Activated effector memory CD4-positive, alpha-beta T cell treated with anti-CD3 and anti-CD28 coated beads, Interleukin-2, amount 50 U/mL, for 16 hours (primary cell): Measurements from ENCODE around the gene TBC1D5.
"Not testable (repeated sequence)": the region's sequence is repeated elsewhere in the genome, so short reads cannot be mapped to it uniquely, and the experiment has no call there.

Source experiments
- DNase-seq: peaks from one replicate; pipeline ENCODE4 v3.0.0-alpha.2; 2020

The TBC1D5 gene

DNA sequence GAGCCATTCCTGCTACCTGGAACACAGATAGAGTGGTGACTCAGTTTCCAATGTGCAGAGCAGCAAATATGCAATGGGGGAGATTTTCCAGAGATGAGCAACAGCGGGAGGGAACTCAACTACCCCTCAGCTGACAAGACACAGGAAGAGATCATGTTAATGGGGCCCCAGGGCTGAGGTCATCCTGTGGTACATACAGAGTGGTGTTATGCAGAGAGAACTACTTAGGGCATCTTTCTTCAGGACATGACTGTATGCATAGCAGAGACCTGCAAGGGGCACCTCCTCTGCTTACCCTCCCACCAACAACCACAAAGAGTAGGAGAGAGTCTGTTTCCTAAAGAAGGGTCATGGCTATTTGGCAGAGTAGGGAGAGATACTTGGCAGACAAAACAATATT, 6.8 kb upstream of the TBC1D5 start:
- no peak for DNase-seq

DNA sequence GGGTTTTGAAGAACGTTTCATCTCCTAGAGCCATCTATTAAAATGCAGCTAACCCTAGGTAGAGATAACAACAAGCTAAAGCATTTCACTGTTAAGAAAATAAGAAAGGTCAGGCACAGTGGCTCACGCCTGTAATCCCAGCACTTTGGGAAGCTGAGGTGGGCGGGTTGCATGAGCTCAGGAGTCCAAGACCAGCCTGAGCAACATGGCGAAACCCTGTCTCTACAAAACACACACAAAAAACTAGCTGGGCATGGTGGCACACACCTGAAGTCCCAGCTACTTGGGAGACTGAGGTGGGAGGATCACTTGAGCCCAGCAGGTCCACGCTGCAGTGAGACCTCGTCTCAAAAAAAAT, 5.4 kb upstream of the TBC1D5 start:
- no peak for DNase-seq

DNA sequence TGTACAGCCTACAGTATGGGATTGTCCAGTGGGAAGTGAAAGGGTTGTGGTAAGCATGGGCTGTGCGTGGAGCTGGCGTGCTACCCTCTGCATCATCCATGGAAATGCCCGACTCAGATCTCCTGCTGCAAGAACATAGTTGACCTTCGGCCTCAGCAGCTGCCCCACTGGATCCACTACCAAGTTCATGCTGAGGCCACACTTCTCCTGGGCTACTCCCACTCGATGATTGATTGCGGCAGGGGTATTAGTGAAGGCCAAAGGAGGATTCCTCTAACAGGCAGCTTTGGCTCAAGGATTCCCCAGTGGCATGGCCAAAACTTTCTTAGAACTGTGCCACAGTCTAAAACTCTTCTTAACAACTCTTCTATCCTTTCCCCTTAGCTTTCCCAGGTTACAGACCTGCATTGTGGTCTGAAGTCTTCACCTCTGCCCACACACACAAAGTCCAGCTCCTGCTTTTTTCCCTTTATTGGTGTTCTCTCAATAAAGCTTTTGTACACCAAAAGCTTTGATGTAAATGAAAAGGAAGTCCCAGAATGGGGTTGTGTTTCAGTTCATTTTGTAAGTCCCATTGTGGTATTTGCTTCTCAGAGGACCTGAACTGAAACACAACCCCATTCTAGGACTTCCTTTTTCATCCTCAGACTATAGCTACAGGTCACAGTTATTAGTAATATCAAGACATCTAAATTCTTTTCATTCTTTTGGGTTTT, 4.9 kb upstream of the TBC1D5 start:
- no peak for DNase-seq

DNA sequence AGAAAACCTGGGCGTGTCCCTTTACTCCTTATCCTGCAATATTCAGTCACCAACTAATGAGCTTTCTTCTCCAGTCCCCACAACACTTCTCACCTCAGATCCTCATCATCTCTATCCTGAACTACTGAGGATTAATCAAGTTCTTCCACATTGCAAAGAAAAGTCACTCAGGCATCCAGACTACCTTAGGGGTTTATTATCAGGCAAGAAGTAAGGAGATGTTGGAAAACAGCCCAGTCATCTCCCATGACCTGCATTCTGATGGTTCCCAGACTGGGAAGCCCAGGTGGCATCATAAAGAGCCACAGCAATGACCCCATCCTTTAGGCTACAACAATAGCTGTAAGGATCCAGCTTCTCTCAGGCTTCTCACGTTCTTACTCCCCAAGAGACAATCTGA, 3.5 kb upstream of the TBC1D5 start:
- no peak for DNase-seq

DNA sequence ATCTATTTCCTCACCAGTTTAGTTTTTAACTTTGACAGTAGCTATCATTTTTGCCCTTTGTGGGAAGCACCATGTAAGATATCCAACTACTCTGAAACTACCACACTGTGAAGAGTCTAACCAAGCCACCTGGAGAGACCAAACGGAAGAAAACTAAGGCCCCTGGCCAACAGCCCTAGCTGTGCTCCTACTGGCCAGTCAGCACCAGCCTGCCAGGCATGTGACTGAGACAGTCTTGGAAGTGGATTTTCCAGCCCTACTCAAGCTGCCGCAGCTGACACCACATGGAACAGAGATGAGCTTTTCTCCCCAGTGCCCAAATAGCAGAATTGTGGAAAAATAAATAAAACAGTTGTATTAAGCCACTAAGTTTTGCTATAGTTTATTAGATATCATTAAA, 2.9 kb upstream of the TBC1D5 start:
- DNase-seq: no peak

DNA sequence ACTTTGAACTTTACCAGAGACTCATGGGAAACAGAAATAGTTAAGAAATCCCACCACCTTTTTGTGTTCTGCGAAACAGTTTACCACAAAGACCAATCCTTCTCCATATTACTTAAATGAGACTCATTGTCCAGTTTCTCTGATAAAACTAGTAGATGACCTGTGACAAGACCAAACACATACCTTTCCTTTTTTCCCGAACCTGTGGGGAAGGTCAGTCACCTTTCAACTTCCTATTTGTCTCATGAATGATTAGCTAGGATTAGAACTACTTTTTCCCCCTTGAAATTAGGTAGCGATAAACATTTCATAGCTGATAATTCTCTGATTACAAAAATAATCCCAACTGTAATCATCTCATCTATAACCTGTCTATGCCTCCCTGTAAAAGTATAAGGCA, 2.3 kb upstream of the TBC1D5 start:
- DNase-seq: no peak

DNA sequence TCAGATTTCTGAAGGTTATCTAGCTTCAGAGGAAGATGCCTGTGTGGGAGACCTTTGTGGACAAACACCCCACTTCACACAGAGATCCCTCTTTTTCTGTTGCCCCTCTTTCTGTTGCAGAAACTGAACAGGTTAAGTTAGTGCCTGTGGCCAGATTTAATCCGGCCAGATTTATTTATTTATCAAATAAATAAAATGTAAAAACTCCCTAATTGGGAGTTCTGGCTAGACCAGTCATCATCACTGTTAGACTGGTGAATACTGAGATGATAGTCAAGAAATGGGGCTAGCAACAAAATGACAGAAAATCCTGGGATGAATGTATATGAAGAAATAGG, 1.2 kb upstream of the TBC1D5 start:
- no peak for DNase-seq

DNA sequence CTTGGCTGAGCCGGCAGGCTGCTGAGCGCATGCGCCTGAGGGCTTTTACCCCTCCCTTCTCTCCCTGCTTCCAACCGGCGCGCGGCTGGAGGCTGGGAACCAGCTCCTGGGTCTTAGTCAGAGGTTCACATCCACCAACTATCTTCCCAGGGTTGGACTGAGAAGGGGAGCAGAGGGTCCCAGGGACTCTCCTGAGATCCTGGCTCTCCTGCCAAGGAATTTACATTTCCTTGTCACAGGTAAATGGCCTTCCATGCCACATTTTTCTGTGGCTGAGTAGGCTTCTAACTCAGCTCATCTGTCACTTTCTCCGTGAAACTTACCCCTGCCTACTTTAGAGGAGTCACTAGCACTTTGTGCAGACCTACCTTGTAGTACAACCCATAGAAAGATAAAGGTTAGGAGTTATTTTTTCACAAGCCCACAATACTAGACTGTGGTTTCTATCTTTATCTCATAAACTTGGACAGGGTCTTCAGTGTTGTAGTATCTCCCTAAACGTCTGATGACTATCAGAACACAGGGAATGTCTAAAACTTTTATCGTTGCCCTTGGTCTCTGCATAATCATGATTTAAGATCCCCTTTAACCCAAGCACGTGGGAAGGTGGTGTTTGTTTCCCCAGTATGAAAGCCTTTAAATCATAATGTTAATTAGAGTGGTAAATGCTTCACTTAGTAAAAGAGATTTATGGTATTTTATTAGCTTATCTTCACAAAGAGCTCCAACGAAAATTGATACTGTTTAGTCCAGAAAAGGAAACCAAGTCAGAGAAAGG, 638 bp upstream of the TBC1D5 start:
- no peak for DNase-seq

DNA sequence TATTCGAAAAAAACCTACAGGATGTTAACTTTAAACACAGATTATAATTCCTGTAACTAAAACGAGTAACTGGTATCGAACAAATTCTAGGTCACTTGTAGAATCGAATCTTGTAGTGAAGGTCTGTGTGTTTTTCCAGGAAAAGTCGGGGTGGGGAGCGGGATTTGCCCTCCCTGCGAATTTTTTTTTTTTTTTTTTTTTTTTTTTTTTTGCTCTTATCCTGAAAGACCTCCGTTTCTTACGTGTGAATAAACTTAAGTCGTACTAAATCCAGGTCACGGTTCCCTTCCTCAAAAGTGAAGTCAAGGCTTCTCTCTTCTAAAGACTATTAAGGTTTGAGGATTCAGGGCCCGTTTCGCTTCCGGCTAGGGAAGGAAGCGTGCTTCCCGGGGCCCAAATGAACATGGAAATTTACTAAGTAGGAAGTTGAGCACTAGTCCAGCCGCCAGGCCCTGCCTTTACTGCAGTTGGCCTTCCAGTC, 770 bp downstream of the TBC1D5 start:
- no peak for DNase-seq

DNA sequence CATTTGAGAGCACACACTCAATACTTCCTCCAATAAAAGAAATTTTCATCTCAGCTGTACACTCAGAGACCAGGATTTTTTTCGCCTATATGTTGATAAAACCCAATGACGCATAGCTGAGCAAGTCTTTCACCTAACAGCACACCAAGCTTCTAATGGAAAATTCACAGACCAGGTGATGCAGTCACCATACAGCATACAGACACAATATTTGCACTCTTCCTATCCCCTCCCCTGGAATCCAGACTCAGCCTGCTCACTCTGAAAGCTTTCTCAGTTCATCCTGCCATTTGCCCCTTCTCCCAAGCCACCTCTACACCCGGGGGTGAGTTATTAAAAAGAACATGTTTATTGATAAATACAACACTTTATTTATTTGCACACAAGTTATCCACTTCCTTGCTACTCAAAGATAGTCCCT, 1.7 kb downstream of the TBC1D5 start:
- no peak for DNase-seq

DNA sequence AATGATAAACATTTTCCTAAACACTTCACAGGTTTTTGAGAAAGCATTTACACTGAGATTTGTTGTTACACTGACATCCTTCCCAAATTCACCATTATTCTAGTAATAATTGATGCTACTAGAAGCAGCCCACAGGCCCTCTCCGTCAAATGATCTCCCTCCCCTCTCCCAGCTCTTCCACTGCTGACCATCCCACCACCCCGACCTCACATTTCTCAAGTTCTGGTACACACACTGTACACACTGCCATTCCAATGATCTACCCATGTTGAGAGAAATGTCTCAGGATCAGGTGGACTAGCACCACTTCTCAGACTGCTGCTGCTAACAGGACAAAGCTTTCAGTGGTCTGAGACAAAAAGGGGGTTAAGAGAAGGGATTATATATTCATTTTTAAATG, 3.5 kb downstream of the TBC1D5 start:
- no peak for DNase-seq

DNA sequence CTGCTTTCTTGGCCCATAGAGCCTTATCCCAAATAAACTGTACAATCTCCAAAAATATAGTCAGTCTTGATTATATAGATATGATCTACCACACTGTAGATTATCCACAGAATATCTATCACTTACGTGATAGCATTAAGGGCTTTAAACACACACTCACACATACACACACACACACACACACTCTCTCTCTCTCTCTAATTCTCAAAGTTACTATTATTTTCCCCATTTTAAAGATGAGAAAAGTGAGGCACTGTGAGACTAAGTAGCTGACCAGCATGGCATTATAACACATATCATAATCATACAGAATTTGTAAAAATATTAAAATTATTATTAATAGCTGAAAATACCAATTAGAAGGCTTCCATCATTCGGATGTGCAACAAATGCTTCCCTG, 4.2 kb downstream of the TBC1D5 start:
- no peak for DNase-seq

DNA sequence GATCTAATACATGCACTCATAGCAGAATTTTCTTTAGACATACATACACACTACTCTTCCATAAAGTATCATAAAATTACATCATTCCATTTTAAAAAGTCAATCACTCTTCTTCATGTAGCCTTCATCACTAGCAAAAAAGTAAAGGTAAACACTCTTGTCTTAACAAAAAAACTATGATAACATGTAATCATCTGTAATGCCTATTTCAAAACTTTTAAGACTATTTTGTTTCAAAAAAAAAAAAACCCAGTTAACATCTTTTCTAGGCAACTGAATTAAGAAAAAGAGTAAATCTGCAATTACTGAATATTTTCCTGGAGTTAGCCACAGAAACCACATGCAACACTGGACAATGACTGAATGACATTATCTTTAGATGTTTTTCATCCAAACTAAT, 4.8 kb downstream of the TBC1D5 start:
- DNase-seq: no peak

DNA sequence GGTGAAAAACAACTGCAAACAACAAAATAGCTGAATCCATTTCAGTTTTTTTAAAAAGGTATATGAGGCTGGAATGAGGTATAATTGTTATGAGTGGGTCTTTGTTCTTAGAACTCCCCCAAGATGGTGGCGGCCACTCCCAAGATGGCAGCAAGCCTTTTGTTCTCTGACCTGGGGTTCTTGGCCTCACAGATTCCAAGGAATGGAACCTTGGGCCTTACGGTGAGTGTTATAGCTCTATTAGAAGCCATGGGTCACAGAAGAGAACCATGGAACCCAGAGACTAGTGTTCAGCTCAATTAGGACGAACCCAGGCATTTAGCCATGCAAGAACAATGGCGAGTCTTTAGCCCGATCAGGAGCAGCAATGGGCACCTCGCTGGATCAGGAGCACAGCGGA, 7.1 kb downstream of the TBC1D5 start:
- DNase-seq: not testable (repeated sequence)

DNA sequence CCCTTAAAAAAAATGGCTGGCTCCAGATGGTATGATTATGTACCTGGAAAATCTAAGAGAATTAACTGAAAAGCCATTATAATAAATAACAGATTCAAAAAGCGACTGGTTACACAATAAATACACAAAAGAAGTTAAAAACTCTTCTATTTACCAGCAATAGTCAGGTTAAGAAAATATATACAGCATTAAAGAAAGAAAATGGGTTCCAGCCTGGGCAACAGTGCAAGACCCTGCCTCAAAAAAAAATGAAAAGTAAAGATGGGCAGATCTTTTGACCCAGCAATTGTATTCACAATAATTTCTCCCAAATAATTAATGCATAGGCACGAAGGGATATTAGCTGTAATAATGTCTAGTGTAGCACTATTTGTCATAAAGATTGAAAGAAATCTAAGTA, 8.7 kb downstream of the TBC1D5 start:
- DNase-seq: no peak

DNA sequence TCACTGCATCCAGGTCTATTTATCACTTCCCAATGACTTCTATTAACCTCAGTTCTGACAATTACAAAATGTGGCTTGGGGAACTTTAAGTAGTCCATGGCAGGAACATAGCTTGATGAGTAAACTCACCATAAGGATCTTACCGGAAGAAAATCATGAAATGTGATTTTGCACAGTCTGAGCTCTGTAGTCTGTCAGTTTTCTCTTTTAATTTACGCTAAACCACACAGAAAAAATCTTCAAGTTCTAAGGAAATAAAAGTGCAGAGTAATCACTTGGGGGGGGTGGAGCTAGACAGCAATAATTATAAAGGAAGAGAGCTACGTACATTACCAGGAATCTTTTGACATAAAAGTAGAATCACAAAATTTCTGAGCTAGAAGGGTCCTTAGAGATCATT, 9.2 kb downstream of the TBC1D5 start:
- DNase-seq: no peak

DNA sequence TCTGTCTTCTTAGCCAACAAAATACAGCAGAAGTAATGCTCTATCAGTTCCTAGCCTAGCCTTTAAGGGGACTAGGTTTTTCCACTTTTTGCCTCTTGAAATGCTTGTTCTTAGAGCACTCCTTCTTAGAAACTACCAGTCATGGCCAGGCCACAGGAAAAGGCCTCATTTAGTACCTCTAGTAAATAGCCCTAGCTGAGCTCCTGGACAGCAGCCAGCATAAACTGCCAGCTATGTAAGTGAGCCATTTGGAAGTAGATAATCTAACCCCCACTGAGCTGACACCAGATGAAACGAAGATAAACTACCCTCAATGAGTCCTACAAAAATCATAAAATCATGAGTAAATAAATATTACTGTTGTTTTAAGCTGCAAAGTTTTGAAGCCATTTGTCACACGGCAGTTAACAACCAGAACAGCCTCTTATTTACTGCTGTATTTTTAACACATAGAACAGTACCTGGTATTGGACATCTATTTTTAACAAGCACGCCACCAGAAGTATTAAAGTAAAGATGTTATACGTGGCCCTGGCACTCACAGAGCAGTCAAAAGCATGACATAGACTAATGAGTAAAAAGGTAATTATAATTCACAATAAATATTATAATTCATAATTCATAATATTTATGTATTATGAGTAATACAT, 12.0 kb downstream of the TBC1D5 start:
- no peak for DNase-seq

DNA sequence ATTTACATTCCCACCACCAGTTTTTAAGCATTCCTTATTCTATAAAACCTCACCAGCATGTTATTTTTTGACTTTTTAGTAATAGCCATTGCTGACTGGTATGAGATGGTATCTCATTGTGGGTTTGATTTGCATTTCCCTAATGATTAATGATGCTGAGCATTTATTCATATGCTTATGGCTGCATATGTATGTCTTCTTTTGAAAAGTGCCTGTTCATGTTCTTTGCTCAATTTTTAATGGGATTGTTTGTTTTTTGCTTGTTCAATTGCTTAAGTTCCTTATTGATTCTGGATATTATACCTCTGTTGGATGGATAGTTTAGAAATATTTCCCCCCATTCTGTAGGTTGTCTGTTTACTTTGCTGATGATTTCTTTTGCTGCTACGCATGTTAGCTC, 16.1 kb downstream of the TBC1D5 start:
- no peak for DNase-seq

DNA sequence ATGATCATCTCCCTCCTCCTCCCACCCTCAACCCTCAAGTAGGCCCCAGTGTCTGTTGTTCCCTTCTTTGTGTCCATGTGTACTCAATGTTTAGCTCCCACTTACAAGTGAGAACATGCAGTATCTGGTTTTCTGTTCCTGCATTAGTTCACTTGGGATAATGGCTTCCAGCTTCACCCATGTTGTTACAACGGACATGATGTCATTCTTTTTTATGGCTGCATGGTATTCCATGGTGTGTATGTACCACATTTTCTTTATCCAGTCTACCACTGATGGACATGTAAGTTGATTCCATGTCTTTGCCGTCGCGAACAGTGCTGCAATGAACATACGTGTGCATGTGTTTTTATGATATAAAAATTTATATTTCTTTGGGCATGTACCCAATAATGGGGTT, 16.6 kb downstream of the TBC1D5 start:
- DNase-seq: not testable (repeated sequence)

DNA sequence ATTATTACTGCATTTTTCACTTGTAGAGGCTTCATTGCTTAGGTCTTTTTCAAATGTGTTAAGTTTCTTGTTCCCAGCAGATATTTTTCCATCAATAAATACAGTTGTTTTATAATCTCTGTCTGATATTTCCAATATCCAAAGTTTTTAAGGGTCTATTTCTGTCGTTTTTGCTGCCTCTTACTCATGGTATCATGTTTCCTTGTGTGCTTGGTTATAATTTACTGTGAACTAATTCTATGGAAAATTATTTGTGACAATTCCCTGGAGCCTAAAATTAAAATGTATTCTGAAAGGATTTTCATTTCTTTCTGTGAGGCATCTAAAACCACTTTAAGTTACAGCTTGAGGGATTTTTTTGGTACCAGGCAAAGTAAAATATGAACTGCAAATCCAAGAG, 17.5 kb downstream of the TBC1D5 start:
- DNase-seq: no peak

DNA sequence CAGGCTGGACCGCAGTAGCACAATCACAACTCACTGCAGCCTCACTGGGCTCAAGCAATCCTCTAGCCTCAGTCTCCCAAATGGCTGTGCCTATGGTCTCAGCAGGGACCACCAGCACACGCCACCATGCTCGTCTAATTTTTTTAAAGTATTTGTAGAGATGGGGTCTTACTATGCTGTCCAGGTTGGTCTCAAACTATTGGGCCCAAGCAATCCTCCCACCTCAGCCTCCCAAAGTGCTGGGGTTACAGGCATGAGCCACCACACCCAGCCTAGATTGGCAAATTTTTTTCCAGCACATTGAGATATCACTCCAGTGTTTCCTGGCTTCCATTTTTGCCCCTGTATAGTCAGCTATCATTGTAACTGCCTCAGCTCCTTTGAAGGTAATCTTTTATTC, 18.3 kb downstream of the TBC1D5 start:
- DNase-seq: no peak

DNA sequence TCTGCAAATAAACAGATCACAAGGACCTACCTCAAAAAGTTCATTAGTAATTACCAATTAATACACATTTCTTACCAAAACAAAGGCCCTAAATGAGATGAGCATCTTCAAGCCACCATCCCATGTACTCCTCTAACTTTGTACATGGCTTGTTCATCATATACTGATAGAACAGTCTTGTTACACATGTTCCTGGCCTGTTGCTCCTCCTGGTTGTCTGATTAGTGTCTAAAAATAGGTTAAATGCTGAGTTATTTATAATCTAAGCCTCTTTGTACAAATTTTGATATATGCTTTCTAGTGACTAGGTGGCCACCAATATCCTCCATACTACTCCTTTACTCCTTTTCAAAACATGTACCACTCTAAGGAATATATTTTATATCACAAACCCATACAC, 25.0 kb downstream of the TBC1D5 start:
- no peak for DNase-seq

DNA sequence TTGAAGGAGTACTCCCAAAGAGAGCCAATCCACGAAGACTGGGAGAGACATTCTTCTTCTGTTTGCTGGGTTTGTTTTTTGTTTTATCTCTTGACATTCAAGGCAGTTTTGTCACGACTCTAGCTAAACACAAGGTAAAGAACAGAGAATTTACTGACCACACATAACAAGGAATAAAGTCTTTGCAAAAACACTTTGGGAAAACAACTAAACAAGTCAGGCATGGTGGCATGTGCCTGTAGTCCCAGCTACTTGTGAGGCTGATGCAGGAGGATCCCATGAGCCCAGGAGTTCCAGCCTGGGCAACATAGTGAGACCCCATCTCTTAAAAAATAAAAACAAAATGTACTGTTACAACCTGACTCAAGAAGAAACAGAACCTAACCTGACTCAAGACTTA, 28.0 kb downstream of the TBC1D5 start:
- no peak for DNase-seq

DNA sequence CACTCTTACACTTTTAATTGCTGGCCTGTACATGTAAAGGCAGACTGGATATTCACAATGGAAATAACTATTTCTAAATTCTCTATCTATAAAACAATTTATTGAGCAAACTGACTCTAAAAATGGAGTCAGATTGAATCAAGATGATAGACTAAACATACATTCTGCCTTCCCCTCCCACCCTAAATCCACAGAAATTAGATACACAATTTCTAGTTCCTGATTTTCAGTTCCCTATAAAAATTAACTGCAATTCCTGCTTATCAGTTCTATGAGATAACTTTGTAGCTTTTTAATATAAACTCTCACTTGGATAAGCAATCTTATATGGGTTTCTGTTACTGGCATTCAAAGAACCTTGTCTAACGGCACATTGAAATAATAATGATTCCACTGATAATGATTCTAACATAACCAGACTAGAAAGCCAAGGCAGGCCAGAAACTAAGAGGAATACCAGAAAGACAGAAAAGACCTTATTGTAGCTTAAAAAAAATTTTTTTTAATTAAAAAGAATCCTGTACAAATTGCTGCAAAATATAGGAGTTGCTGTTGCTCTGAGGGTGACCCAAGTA, 33.1 kb downstream of the TBC1D5 start:
- no peak for DNase-seq
